Stimulated activated naive CD8-positive, alpha-beta T cell treated with anti-CD3 and anti-CD28 coated beads, Interleukin-15, Interleukin-2, amounts not matched to agents 100 U/mL and 50 U/mL, for 24 hours (primary cell): ENCODE data around the gene RNF208.

ENCODE experiments used
- ATAC-seq: fragments of 150-1000 bp; cut with Tn5 transposase; one replicate; pipeline ENCODE4 v1.10.0; 2021
- DNase-seq: peaks from one replicate; pipeline ENCODE4 v3.0.0; 2021

The RNF208 gene

GRCh38 chr9:137176302-137177182, 45.5 kb downstream of the RNF208 start:
- ATAC-seq, result peak; percentile 44
- no peak for DNase-seq

- DNase-seq (no peak), ATAC-seq (no peak)
These were observed 46.6 kb downstream of the RNF208 start for GRCh38 chr9:137175345-137175961.

GRCh38 chr9:137174722-137175293, 47.2 kb downstream of the RNF208 start:
- ATAC-seq, result no peak
- no peak for DNase-seq

- DNase-seq, result no peak
- ATAC-seq, result no peak
These were observed 48.0 kb downstream of the RNF208 start for GRCh38 chr9:137173796-137174664.

- DNase-seq (no peak), ATAC-seq (no peak)
These were observed 48.9 kb downstream of the RNF208 start for GRCh38 chr9:137172901-137173795.

GRCh38 chr9:137171149-137171900, 50.7 kb downstream of the RNF208 start:
- ATAC-seq, result no peak
- DNase-seq, result no peak

- ATAC-seq (no peak), DNase-seq (no peak)
These were observed 51.4 kb downstream of the RNF208 start for GRCh38 chr9:137170486-137171148.
